GM18508 (cell line): Measurements from ENCODE around the gene TTF2.
"Not testable (repeated sequence)": the region's sequence is repeated elsewhere in the genome, so short reads cannot be mapped to it uniquely, and the experiment has no call there.

Experiments used
- ATAC-seq: cut with Tn5 transposase; IDR thresholded peaks from one replicate; pipeline ENCODE4 v1.9.1; 2021; ENCODE audit warnings: moderate number of reproducible peaks; ENCODE audit not compliant: insufficient read depth, unreplicated experiment

TTF2 gene

DNA sequence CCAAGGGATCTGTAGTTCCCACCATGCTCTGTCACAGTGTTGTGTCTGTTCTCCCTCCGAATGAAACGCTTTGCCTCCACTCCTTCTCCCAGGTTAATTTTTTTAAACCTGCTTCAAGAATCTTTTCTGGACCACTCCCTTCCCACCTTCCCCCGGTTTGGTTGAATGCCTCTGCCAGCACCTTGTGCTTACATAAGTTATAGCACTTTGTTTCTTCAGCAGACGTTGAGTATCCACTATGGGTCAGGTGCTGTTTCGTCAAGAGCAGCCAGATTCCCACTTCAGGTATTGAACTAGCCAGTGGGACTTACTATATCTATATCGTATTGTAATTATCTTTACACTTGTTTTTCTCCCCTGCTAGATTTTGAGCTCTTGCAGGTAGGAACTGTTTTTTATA lies 27.6 kb downstream of the TTF2 start:
- ATAC-seq: no peak

DNA sequence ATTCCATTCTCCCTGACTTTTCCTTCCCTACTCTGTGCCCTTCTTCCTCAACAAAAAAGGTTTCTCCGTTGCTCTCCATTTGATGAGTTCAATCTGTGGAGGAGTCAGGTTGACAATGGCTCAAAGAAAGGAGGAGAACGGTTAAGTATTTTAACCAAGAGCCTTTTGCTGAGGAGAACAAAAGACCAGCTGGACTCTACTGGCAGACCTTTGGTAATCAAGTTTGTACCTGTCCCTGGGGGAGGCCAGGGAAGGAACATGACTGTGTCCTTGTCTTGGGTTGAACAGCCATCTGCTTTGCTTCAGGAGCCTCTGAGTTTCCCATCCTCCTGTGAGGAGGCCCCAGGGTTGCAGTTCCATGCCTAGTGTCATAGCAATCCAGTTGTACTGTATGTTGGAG lies 29.9 kb downstream of the TTF2 start:
- ATAC-seq: no peak

DNA sequence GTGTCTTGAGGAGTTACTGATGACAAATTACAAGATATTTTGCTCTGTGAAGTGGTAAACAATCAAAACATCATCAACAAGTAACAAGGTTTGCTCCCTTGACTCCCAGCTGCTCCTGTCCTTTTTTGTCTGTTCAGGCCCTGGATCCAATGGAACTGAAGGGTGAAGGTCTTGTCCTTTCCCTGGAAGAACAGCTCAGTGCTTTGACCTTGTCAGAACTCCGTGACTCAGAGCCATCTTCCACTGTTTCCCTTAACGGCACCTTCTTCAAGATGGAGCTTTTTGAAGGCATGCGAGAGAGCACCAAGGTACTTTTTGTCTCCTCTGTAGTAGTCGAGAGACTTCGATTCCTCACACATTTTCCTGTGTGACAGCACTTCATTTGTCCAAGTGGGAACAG lies 32.5 kb downstream of the TTF2 start:
- no peak for ATAC-seq

DNA sequence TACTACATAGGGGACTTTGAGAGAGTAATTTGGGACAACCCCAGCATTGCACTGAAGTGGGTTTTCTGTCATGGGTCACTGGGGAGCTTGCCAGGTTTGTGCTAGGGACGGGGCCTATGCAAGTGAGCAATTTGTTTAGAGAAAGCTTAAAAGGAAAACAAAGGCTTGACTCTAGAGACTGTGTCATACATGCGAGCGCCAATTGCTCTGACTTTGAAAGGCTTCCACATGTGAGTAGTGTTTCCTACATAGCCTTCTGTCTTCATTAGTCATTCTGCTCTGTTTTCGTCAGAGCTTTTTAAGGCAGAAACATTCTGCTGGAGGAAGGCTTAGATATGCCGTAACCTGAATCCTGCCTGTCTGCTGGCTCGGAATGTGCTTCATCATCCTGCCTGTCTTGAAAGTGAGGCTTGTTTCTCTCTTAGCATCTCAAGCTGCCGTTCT lies 33.0 kb downstream of the TTF2 start:
- no peak for ATAC-seq

DNA sequence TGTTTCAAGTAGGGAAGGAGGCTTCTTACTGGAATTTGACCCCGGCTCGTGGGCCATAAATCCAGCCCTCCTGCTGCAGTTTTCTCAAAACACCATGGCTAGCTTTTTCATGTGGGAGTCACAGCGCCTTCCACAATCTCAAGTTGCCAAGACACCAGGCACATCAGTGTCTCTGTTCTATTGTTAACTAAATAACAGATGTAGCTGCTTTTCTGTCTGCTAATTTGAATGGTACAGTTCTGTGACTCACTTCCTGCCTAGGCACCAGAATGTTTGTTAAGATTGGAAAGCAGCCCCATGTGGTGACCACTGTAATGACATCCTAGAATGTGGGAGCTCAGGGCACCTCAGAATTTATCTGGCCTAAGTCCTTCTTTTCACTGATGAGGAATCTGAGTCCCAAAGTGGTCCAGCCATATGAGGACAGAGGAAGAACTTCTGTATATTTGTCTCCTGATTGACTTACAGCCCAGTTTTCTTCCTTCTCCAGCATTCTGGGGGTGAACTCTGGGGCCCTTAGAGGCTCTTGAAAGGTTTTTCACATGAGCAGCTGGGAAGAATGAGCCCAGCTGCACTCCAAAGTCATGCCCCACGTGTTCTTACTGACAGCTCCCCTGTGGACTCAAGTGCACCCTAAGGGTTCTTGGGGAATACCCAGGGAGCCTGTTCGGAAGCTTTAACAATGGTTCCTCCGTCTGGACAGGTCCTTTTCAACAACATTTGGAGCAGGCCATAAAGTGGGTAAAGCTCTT lies 33.9 kb downstream of the TTF2 start:
- peak; percentile 64 for ATAC-seq

DNA sequence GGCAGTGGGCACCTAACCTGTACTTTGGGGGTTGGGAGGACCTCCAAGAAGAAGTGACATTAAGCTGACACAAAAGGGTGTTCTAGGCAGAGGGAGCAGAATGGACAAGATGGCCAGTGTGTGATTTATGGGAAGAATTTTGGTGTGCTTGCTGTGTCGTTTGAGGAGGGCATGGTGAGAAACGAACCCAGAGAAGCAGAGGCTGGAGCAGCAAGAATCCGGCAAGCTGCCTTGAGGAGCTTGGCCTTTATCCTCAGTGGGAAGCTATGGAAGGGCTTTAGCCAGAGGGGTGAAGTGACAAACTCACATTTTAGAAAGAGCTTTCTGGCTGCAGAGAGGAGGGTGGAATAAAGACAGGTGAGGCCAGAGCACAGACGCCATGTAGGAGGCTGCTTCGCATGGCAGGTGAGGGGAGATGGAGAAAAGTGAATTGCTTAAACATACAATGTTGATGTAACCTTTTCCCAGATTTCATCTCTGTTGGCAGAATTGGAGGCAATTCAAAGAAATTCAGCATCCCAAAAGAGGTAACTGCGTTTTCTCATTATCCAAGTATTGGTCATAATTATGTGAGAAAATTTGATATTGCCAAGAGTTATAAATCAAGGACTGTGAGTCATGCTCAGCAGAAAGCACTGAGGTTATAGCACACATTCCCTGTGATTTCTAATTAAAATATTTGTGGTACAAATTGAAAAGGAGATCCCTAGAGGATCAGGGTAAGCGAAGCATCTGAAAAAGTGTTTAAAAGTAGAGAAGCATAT lies 34.9 kb downstream of the TTF2 start:
- no peak for ATAC-seq

DNA sequence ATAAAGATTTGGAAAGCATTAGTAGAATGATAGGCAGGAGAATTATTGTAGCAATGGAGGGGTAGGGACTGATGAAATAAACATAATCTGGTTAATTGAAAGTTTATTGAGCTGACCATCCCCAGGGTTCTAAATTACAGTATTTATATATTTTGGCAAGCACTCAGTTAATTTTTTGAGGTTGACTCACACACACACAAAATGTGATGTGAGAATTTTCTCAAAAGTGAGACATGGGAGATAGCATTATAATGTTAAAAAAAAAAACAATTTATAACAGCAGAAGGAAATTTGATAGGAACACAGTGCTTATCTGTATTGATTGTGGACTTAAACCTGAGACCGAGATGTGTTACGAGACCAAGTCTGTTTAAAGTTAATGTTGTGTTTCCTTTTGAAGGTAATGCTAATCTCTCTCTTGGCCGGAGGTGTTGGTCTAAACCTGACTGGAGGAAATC lies 36.9 kb downstream of the TTF2 start:
- no peak for ATAC-seq

DNA sequence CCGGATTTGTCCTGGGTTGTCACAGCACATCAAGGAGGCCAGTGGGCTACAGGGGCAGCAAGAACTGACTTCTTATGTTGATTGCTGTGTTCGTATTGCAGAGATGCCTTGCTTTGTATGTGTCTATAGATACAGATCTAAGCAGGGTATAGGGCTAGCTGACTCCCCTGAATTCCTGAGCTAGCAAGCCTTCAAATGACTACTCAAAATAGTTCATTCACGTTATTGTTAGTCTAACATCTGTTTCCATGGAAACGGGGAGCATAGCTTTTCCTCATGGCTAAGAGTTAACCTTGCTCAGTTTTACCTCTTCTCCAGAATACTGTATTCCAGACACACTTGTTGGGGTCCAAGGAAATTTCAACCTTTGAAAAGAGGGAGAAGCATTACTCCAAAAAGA lies 37.3 kb downstream of the TTF2 start:
- no peak for ATAC-seq

DNA sequence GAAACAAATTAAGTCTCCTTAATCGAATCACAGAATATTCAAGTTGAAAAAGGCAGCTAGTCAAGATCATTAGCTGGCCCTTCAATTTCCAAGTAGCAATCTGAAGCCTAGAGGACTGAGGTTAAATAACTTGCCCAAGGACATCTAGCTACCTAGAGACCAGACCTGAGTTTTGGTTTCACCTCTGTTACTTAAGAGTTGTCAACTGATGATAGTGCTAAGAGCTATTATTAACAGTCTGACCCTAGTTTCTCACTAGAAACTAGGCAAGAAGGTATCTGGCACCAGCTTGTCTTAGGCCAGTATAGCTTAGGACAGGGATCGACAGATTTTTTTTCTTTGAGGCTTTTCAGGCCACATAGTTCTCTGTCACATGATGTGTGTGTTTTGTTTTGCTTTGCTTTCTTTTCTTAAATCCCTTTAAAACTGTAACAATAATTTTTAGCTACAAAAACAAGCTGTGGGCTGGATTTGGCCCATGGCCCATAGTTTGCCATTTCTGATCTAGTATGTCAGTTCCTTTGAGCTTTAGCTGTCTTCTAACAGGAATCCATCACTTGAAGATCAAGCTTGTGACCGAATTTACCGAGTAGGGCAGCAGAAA lies 38.3 kb downstream of the TTF2 start:
- ATAC-seq: no peak

DNA sequence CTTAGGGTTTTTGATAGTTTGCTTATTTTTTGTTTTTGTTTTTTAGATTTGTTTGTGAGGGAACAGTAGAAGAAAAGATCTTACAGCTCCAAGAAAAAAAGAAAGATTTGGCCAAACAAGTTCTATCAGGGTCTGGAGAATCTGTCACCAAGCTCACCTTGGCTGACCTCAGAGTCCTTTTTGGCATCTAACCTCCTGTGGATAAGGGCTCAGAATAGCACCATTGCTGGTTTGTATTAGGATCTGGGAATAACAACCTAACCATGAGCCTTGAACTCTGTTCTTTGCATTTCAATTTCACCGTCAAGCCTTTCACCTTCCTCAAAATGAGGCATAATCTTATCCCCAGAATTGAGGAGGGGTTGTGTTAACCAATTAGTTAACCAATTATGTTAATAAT lies 41.2 kb downstream of the TTF2 start:
- ATAC-seq: no peak

DNA sequence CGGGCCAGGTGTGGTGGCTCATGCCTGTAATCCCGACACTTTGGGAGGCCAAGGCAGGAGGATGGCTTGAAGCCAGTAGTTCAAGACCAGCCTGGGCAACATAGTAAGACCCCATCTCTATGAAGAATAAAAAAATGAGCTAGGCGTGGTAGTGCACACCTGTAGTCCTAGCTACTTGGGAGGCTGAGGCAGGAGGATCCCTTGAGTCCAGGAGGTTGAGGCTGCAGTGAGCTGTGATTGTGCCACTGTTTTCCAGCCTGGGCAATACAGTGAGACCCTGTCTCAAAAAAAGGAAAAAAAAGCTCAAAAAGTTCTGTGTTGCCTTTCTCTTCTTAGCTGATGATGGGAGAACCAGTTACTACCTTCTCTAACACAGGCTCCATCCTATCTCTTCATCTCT lies 41.7 kb downstream of the TTF2 start:
- ATAC-seq: not testable (repeated sequence)

DNA sequence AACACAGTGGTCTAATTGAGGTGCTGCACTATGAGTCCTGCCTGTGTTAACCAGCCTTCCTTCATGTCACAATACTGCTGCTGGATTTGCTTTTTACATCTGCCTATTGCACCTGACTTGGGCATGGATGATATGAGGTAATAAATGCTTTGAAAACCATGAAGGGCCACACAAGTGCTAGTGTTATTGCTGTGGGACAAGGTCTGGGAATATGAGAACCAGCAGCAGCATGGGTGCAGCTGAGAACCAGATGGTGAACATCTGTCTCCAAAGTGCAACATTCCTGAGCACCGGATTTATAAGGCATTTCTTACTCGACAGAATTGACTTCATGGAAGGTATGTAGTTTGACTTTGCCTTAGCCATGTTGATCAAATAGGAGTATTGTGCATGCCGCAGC lies 44.9 kb downstream of the TTF2 start:
- no peak for ATAC-seq

DNA sequence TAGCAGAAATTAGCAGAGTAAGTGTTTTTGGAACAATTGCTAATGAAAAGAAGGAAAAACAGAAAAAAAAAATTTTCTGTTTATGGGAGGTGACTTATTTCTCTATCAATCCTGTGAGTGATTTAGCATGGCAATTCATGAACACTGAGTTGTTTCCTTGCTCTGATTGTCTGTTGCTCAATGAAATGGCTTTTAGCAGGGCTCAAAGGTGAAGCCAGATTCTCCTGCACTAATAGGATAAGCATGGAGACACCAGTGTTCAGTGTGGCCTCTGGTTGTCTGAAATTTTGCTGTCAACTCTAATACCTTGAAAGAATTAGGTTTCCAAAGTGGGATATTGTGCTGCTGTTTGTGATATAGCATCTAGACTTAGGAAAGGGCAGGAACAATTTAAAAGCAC lies 45.6 kb downstream of the TTF2 start:
- no peak for ATAC-seq

DNA sequence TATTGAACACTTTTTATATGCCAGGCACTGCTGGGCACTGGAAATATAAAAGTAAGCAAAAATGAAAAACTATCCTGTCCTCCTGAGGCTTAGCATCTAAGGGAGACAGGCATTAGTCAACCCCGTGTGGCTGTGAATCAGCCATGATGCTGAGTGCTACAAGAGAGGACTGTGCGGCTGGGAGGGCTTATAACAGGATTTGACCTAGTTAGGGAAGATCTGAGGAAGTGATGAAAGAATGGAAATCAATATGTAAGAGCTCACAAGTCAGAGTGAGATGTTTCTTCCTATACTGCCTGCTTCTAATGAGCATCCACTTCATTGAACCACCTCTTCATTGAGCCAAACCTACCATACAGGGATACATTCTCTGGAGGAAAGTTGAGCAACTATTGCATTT lies 46.4 kb downstream of the TTF2 start:
- ATAC-seq: no peak

DNA sequence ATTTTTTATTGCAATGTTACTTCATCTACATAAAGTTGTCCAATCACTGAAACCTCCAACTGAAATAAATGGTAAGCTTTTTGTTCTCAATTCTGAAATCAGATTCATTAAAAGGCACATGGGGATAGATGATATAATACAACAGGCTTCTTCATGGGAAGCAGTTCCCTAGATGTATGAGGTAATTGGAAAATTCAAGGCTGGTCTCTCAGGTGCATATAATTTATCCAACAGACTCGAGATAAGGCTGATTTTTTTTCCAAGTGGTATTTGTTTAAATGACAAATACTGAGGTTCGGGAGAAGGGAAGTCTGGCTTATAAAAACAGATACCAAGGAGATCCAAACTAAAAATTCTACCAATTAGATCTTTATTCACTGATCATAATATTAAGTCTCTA lies 47.2 kb downstream of the TTF2 start:
- ATAC-seq: no peak

DNA sequence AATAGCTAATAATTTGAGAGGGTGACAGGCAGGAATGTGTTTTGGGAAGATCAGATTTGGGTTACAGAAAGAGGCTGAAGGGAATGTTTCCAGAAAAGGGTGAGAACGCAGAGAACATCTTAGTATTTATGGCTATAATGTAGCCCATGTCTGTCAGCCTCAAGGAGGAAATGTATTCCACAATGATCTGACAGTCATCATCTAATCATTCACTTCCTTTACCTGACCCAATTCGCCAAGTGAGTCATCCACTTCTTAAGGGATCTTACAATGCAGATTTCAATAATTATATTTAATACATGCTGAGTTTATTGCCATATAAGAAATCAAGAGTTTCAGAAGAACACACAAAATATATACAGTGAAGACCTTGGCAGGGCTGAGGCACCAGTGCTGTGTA lies 50.6 kb downstream of the TTF2 start:
- ATAC-seq: no peak

DNA sequence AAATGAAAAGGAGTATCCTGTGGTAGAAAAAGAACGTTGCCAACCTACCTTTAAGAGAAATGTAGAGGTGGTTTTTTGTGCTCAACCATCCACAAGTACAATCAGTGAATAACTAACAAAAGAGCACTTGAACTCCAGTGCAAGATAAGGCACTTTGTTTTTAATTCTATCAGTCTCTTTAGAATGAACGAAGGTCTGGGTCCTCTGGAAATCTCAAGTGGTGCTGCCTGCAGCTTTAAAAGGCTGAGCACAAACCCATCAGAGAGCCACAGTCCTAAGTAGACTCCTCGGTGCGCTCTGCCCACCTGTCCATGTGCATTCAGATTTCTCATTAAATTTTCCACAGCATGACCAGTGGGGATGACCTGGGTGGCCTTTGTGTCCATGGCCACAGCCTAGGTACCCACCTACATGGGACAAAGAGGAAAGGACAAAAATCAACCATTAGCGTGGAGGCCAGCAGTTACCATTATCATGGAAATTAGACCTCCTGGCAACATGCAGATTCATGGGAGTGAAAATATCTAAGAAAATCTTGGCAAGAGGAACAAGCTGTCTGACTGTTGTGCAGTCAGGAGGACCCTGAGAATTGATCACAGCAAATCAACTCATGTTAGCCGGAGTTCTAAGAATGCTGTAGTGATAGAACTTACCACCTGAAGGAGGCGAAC lies 52.1 kb downstream of the TTF2 start:
- ATAC-seq: no peak

DNA sequence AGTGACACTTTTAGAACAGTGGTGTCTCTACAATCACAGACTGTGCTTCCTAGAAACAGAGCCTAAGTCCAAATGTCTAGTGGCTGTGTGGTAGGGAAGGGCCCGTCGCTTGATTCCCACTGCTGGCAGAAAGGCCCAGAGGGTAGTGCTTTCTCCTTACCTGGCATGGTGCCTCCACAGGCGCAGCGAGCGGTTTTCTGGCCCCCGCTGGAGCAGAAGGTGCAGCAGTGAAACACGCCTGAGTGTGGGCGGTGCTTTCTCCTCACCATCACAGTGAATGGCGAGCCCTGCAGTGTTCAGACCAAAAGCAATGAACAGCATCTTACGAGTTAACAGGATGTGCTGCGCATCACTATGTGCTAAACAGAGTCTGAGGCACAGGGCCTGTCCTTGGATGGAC lies 53.1 kb downstream of the TTF2 start:
- ATAC-seq: no peak

DNA sequence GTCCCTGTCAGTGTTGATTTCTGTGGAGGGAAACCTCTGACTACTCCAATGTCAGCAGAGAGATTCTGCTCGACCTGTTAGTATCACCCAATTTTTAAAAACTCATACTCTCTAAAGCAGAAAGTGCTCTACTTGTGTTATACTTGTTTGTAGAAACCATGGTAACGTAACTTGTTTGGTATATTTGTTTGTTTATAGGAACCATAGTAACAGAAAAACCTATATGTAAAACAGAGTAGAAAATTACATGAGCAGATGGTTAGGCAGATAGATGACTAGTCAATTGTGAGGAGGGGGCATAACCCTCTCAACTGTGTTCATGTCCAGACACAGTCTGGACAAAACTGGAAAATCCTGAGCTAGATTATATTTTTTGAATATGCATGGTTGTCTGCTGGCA lies 54.8 kb downstream of the TTF2 start:
- ATAC-seq: no peak

DNA sequence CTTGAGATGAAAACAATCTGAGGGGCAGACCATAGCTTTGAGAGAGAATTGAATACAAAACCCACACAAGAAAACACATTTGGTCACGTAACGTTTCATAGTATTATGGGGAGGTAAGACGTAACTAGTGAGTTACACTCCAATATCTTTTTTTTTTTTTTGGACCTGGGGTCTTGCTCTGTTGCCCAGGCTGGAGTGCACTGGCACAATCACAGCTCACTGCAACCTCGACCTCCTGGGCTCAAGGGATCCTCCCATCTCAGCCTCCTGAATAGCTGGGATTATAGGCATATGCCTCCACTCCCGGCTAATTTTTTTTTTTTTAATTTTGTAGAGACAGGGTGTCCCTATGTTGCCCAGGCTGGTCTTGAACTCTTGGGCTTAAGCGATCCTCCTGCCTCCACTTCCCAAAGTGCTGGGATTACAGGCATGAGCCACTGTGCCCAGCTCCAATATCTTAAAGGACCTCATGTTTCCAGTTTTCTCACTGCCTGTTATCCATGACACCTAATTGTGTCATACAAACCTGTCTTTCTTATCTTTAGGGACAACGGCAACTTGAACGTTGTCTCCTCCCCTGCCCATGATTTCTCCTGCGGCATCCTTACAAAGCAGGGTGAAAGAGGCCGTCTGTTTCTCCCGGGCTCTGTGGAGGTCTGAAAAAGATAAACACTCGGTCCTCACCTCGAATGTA lies 56.1 kb downstream of the TTF2 start:
- ATAC-seq: no peak
